H1 (cell line): ENCODE data around the gene PRSS48. TPM values are rescaled to one million over a fixed set of nuclear protein-coding genes. Genes with fewer than 3 reads are reported as not detected.

Experiments
- CTCF ChIA-PET: fragments of 300-600 bp; sonication (Branson Sonifier 250); formaldehyde crosslinking; loops from one replicate; lab custom pipeline; 2021; ENCODE audit not compliant: partially characterized antibody; lab: Charles Lee
- POLR2A ChIA-PET: fragments of 300-600 bp; sonication (Branson Sonifier 250); formaldehyde crosslinking; loops from one replicate; lab custom pipeline; 2021; ENCODE audit warnings: inconsistent platforms; ENCODE audit not compliant: partially characterized antibody; lab: Charles Lee
- DNase-seq, 2 experiments: peaks; one replicate each; pipeline versions ENCODE4 v3.0.0 to v3.0.0-alpha.2; 2010 to 2022; ENCODE audit warnings: low spot score in 2 of 2, low read depth in 1 of 2, mixed read lengths in 1 of 2
- FAIRE-seq: peaks from 2 replicates; lab custom pipeline; 2011; peaks lifted over from hg19 to GRCh38; lab: Jason Lieb, UNC
- H2AFZ ChIP-seq: 2 replicates; pipeline ENCODE4 v1.8.1; 2012; ENCODE audit warnings: low read length, inconsistent platforms
- H2AK5ac ChIP-seq: 2 replicates; pipeline ENCODE4 v1.6.1; 2013; ENCODE audit warnings: low read depth, low read length
- H2BK120ac ChIP-seq: replicated peaks from 2 replicates; pipeline ENCODE3; 2013; ENCODE audit warnings: low read depth, low read length, inconsistent platforms
- H2BK12ac ChIP-seq: 2 replicates; pipeline ENCODE4 v1.6.1; 2013; ENCODE audit warnings: low read depth, low read length
- H2BK15ac ChIP-seq: 2 replicates; pipeline ENCODE4 v1.6.1; 2013; ENCODE audit warnings: low read length
- H2BK20ac ChIP-seq: 2 replicates; pipeline ENCODE4 v1.6.1; 2013; ENCODE audit warnings: low read length
- H2BK5ac ChIP-seq: 2 replicates; pipeline ENCODE4 v1.6.1; 2013; ENCODE audit warnings: low read depth, low read length
- H3K14ac ChIP-seq: 2 replicates; pipeline ENCODE4 v1.6.1; 2013; ENCODE audit warnings: inconsistent platforms; ENCODE audit not compliant: insufficient read length
- H3K18ac ChIP-seq: 2 replicates; pipeline ENCODE4 v1.6.1; 2013; ENCODE audit warnings: low read length; ENCODE audit errors: extremely low read depth
- H3K23ac ChIP-seq: 2 replicates; pipeline ENCODE4 v1.6.1; 2013; ENCODE audit warnings: inconsistent platforms; ENCODE audit not compliant: insufficient read length
- H3K23me2 ChIP-seq: 2 replicates; pipeline ENCODE4 v1.6.1; 2013; ENCODE audit warnings: low read depth, low read length
- H3K27ac ChIP-seq: 2 replicates; pipeline ENCODE4 v1.6.1; 2011; ENCODE audit warnings: low read depth, low read length, inconsistent platforms
- H3K27me3 ChIP-seq, 4 experiments: replicated peaks in 1 of 4; 1 replicate in 1 of 4; 2 replicates in 3 of 4; pipeline versions ENCODE4 v1.6.1 to v1.8.1; 2011 to 2013; ENCODE audit warnings: low read length in 3 of 4, mild to moderate bottlenecking in 3 of 4, inconsistent platforms in 2 of 4, mixed read lengths in 2 of 4, moderate library complexity in 1 of 4; ENCODE audit not compliant: control insufficient read depth in 3 of 4, insufficient read depth in 3 of 4; ENCODE audit errors: extremely low read depth in 1 of 4
- H3K36me3 ChIP-seq, 4 experiments: 2 replicates each; pipeline versions ENCODE4 v1.6.1 to v1.8.1; 2011 to 2013; ENCODE audit warnings: mild to moderate bottlenecking in 4 of 4, low read length in 3 of 4, moderate library complexity in 2 of 4, control low read depth in 1 of 4, inconsistent platforms in 1 of 4; ENCODE audit not compliant: insufficient read depth in 4 of 4, control insufficient read depth in 2 of 4
- H3K4ac ChIP-seq: replicated peaks from 2 replicates; pipeline ENCODE3; 2013; ENCODE audit warnings: low read length, low read depth, mixed read lengths, inconsistent platforms; ENCODE audit not compliant: insufficient read length
- H3K4me1 ChIP-seq, 4 experiments: replicated peaks in 1 of 4; 1 replicate in 1 of 4; 2 replicates in 3 of 4; pipeline versions ENCODE4 v1.6.1 to v1.8.1; 2011 to 2013; ENCODE audit warnings: low read length in 3 of 4, inconsistent platforms in 2 of 4, mixed read lengths in 1 of 4; ENCODE audit not compliant: insufficient read depth in 4 of 4, control insufficient read depth in 3 of 4
- H3K4me2 ChIP-seq, 2 experiments: 2 replicates each; pipeline versions ENCODE4 v1.6.1 to v1.8.1; 2011 to 2013; ENCODE audit warnings: low read depth in 2 of 2, low read length in 2 of 2, control low read depth in 1 of 2, inconsistent platforms in 1 of 2, mild to moderate bottlenecking in 1 of 2; ENCODE audit not compliant: insufficient read depth in 1 of 2
- H3K4me3 ChIP-seq, 4 experiments: fragments of 200-600, 300-600 bp in 1 of 4; sonication (generic), shearing (Covaris generic), sonication (Bioruptor Twin) in 1 of 4; 2 replicates each; pipeline versions ENCODE4 v1.5.1 to v1.8.1; 2011 to 2016; ENCODE audit warnings: low read length in 4 of 4, low read depth in 3 of 4, control low read depth in 2 of 4, inconsistent platforms in 2 of 4, mild to moderate bottlenecking in 2 of 4, mixed read lengths in 1 of 4, moderate library complexity in 1 of 4; ENCODE audit not compliant: insufficient read depth in 2 of 4; ENCODE audit errors: extremely low read depth in 1 of 4
- H3K56ac ChIP-seq: replicated peaks from 2 replicates; pipeline ENCODE3; 2013; ENCODE audit warnings: low read depth, mild to moderate bottlenecking, mixed read lengths, low read length, inconsistent platforms; ENCODE audit not compliant: insufficient read length
- H3K79me1 ChIP-seq: 2 replicates; pipeline ENCODE4 v1.6.1; 2013; ENCODE audit warnings: low read depth, low read length, control low read depth
- H3K79me2 ChIP-seq, 2 experiments: 2 replicates each; pipeline versions ENCODE4 v1.6.1 to v1.8.1; 2012 to 2013; ENCODE audit warnings: low read length in 2 of 2, mild to moderate bottlenecking in 2 of 2, inconsistent platforms in 1 of 2; ENCODE audit not compliant: insufficient read depth in 2 of 2, control insufficient read depth in 1 of 2
- H3K9ac ChIP-seq, 4 experiments: replicated peaks in 1 of 4; 1 replicate in 1 of 4; 2 replicates in 3 of 4; pipeline versions ENCODE4 v1.6.1 to v1.8.1; 2011 to 2013; ENCODE audit warnings: low read depth in 3 of 4, low read length in 3 of 4, control low read depth in 2 of 4, mild to moderate bottlenecking in 2 of 4, moderate library complexity in 2 of 4, inconsistent platforms in 1 of 4; ENCODE audit errors: extremely low read depth in 1 of 4
- H3K9me3 ChIP-seq, 2 experiments: 2 replicates each; pipeline versions ENCODE4 v1.6.1 to v1.8.1; 2012 to 2013; ENCODE audit warnings: mild to moderate bottlenecking in 2 of 2, moderate library complexity in 2 of 2, control low read depth in 1 of 2, inconsistent platforms in 1 of 2, low read depth in 1 of 2, low read length in 1 of 2, mixed read lengths in 1 of 2; ENCODE audit not compliant: insufficient read depth in 2 of 2
- H4K20me1 ChIP-seq, 2 experiments: replicated peaks in 1 of 2; 2 replicates each; pipeline versions ENCODE3 to v1.8.1; 2011 to 2013; ENCODE audit warnings: inconsistent platforms in 2 of 2, low read length in 2 of 2, mild to moderate bottlenecking in 1 of 2; ENCODE audit not compliant: insufficient read depth in 2 of 2, control insufficient read depth in 1 of 2
- H4K5ac ChIP-seq: 2 replicates; pipeline ENCODE4 v1.6.1; 2013; ENCODE audit warnings: low read length, low read depth, mixed read lengths, inconsistent platforms; ENCODE audit not compliant: insufficient read length
- H4K8ac ChIP-seq: 2 replicates; pipeline ENCODE4 v1.8.0; 2013; ENCODE audit warnings: mild to moderate bottlenecking, moderate library complexity, low read length, inconsistent platforms; ENCODE audit not compliant: insufficient read depth; ENCODE audit errors: extremely low read depth
- H4K91ac ChIP-seq: replicated peaks from 2 replicates; pipeline ENCODE3; 2013; ENCODE audit warnings: low read length, mixed read lengths, inconsistent platforms; ENCODE audit not compliant: insufficient read length
- BRCA1 ChIP-seq: IDR thresholded peaks from 2 replicates; pipeline ENCODE4 v1.6.1; 2012; ENCODE audit warnings: low read depth, low read length, improper control_type of control experiment
- KDM5A ChIP-seq: fragments of 200-600 bp; IDR thresholded peaks from 2 replicates; pipeline ENCODE4 v1.7.1; 2012; ENCODE audit warnings: mild to moderate bottlenecking, low read length, inconsistent platforms, mixed read lengths
- WGBS, 2 experiments: shearing (Covaris generic) in 1 of 2; methylation state at CpG; one replicate each; pipeline versions ENCODE4 v1.1.6 to v1.1.7; 2013 to 2015; ENCODE audit warnings: low lambda C conversion rate in 2 of 2, mixed read lengths in 2 of 2, inconsistent platforms in 1 of 2, low coverage in 1 of 2, missing lambda C conversion rate in 1 of 2; ENCODE audit not compliant: insufficient replicate concordance in 2 of 2, insufficient coverage in 1 of 2, insufficient read length in 1 of 2; ENCODE audit errors: extremely low coverage in 1 of 2, missing lambda C conversion rate in 1 of 2; 5-methylcytosine and 5-hydroxymethylcytosine counted together
- polyA plus RNA-seq, 7 experiments: library from polyadenylated mRNA; depleted of rRNA in 3 of 7; stranded (reverse) in 5 of 7; unstranded in 2 of 7; fragments of >200 nt in 5 of 7; fragments of 200-250 nt in 2 of 7; gene quantifications; 1 replicate in 5 of 7; 2 replicates in 1 of 7; 4 replicates in 1 of 7; pipeline versions ENCODE4 v1.2.1 to v1.2.3, GENCODE V29; 2011 to 2013; ENCODE audit warnings: missing spikeins in 2 of 7, mixed read lengths in 2 of 7
- total RNA-seq: library from RNA; stranded (reverse); fragmentation: NEBNext Ultra II Directional; extraction: Animal tissue kit (Norgen Biotek cat#: 25700); gene quantifications from 2 replicates; pipeline ENCODE4 v1.2.1, GENCODE V29; 2021

PRSS48 gene
- total and polyA plus RNA-seq, 2 of the 8 experiments (the other 6 are each of a cell fraction or from before 2014, with no cell fraction given): not detected

DNA sequence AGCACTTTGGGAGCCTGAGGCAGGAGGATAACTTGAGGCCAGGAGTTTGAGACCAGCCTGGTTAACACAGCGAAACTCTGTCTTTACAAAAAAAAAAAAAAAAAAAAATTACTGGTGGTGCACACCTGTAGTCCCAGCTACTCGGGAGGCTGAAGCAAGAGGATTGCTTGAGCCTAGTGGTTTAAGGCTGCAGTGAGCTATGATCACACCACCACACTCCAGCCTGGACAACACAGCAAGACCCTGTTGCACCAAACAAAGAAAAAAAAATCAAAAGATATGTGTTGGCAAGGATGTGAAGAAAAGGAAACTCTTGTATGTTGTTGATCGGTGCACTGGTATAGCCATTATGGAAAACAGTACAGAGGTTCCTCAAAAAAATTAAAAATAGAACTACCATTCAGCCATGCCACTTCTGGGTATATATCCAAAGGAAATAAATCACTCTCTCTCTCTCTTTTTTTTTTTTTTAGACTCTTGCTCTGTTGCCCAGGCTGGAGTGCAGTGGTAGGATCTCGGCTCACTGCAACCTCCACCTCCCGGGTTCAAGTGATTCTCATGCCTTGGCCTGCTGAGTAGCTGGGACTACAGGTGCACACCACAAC lies 33.3 kb downstream of the PRSS48 start:
- Histone ChIP-seq H2BK120ac (no peak overlapping the region), H3K23ac (no peak overlapping the region), H3K4me3 (no peak overlapping the region), H2BK20ac (no peak overlapping the region), H4K5ac (no peak overlapping the region), H2BK5ac (no peak overlapping the region), H3K27me3 (no peaks in the 10 kb centered on the region), H3K14ac (no peak overlapping the region), H3K4ac (no peak overlapping the region), H3K79me2 (peaks cover 3 to 90% of the 10 kb centered on the region in 2 experiments; a peak in 3 of 4 replicates), H3K36me3 (no peaks in the 10 kb centered on the region), H4K8ac (no peak overlapping the region), H3K23me2 (no peaks in the 10 kb centered on the region), H3K9ac (no peak overlapping the region), H3K79me1 (peaks cover 7% of the 10 kb centered on the region), H3K9me3 (no peaks in the 10 kb centered on the region), H4K91ac (no peak overlapping the region), H3K4me2 (no peak overlapping the region), H2BK12ac (no peak overlapping the region), H3K56ac (no peak overlapping the region), H2BK15ac (no peak overlapping the region), H2AK5ac (no peak overlapping the region), H4K20me1 (peaks cover 0 to 3% of the 10 kb centered on the region in 2 experiments), H3K4me1 (peaks cover 0 to 9% (median 3%) of the 10 kb centered on the region in 4 experiments; a peak in 2 of 7 replicates), H3K27ac (no peak overlapping the region), H3K18ac (no peak overlapping the region), H2AFZ (no peak overlapping the region)
- WGBS, 2 experiments: 98% methylated on average over 5 of the region's 5 CpGs; no CpG with 5 or more reads in 1 of the 2 experiments
- POLR2A ChIA-PET: interaction anchor here (0.7 to 1.2 kb wide), 2 partner anchors 7 to 437 kb away, joined by 3 to 5 read pairs; no protein-coding TSS in a partner anchor
- TF ChIP-seq BRCA1 (no peak), KDM5A (no peak)
- FAIRE-seq (no peak), DNase-seq (no peak)
- CTCF ChIA-PET: no interaction called here
